NCI-H2196 (cell line): ENCODE measurements around the gene TRIM40.
A peak's percentile ranks its signal among the peaks of the same experiment; 100 is the strongest.
"Not testable (repeated sequence)": the region's sequence is repeated elsewhere in the genome, so short reads cannot be mapped to it uniquely, and the experiment has no call there.

Source experiments
- DNase-seq: peaks from one replicate; lab custom pipeline; 2025; ENCODE audit not compliant: unreplicated experiment; lab: John Stamatoyannopoulos, UW

The TRIM40 gene

DNA sequence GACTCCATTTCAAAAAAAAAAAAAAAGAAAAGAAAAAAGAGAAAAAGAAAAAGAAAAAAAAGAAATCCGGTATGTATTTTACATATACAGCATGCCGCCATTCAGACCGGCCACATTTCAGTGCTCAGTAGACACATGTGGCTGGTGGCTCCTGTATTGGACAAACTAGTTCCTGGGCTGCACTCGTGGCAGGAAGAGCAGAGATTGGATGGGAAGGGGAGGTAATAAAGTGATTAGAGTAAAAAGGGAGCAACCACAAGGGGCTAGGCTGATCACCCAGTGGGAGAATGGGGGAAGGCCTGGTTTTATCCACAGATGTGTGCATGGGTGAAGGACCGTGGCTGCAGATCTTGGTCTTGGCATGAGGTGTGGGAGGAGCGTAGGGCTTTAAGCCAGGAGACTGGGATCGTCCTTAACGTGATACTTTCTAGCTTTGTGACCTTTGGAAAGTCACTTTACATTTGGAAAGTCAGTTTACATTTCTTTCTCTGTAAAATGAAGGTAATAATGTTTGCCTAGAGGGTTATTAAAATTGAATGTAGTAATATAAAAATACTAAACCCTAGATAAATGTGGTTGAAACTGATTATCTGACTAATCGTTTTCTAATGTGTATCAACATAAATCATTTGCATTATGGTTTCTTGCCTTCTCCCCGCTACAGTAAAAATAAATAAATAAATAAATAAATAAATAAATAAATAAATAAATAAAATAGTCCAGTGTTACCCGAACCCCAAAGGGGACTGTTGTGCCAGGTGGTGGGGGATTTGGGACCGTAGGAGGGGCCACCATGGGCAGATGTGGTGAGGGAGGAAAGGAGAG is 26.5 kb downstream of the TRIM40 start:
- no peak for DNase-seq

DNA sequence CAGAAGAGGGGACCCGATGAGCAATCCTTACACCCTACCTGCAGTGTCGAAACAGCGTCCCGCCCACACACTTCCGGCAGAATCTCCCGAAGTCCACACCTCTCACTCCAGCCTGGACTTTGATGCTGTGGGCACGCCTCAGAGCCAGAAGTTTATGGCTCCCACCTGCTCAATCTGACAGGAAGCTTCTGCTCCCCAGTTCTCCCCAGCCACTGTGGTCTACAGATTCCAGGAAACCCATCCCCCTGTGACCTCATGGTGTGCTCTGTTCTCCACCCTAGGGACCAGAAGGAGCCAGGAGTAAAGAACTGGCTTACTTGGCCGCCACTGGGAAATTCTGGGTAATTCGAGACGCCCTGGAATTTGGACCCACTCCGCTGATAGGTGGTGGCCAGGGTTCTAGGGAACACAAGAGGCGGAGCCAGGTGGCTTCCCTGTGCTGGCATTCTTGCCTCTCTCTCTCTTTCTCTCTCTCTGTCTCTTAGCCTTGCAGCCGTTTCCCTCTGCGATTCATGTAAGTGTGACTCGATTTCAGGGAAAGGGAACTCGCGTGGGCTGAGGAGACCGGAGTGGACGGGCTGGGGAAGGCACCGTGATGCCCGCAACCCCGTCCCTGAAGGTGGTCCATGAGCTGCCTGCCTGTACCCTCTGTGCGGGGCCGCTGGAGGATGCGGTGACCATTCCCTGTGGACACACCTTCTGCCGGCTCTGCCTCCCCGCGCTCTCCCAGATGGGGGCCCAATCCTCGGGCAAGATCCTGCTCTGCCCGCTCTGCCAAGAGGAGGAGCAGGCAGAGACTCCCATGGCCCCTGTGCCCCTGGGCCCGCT is 27.4 kb downstream of the TRIM40 start, which contains the start of gene TRIM15:
TSS of gene TRIM15 (plus strand) at position 457 of the 828 bp plus-strand sequence. CDS start at position 596, 139 bp downstream.
- DNase-seq: no peak

DNA sequence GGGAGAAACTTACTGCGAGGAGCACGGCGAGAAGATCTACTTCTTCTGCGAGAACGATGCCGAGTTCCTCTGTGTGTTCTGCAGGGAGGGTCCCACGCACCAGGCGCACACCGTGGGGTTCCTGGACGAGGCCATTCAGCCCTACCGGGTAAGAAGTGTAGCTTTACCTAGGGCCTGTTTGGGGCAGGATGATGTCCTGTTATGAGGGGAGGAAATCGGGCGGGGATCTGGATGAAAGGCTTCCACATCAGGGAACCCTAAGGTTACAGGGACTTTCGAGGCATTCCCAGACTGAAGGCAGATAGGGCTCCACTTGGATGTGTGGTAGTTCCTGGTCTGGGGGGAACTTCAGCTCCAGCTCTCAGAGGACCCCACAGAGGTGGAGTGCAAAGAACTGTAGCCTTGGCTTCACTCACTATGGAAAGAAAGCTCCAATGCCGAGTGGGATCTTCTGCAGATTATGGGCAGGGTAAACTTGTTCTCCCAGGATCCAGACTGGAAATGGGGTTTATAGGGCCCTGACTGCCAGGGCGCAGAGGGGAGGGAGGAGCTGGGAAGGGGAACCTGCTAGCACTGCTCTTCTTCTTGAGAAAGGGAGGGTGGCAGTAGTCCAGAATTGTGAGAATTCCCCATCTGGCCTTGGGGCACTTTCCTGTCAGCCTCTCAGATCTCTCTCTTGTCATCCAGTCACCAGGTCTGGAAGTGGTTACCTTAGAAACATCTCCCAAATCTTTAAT is 28.1 kb downstream of the TRIM40 start:
- DNase-seq: no peak

DNA sequence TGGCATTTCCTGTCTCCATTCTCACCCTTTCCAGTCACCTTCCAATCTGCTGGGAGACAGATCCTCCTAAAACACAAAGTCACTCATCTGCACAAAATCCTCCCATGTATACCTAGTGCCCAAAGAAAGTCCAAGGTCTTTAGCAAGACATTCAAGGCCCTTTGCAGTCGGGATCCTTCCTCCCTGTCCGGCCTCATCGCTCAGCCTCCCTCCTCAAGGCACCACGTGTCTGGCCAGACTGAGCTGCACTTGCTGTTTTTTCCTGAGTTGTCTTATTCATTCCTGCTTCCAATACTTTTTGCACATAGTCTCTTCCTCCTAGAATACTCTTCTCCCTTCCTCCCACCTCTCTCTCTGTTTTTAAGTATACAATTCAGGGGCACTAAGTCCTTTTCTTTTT is 28.8 kb downstream of the TRIM40 start:
- no peak for DNase-seq

DNA sequence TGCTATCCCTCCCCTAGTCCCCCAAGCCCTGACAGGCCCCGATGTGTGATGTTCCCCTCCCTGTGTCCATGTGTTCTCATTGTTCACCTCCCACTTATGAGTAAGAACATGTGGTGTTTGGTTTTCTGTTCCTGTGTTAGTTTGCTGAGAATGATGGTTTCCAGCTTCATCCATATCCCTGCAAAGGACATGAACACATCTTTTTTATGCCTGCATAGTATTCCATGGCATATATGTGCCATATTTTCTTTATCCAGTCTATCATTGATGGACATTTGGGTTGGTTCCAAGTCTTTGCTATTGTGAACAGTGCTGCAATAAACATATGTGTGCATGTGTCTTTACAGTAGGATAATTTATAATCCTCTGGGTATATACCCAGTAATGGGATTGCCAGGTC is 29.3 kb downstream of the TRIM40 start:
- DNase-seq: not testable (repeated sequence)

DNA sequence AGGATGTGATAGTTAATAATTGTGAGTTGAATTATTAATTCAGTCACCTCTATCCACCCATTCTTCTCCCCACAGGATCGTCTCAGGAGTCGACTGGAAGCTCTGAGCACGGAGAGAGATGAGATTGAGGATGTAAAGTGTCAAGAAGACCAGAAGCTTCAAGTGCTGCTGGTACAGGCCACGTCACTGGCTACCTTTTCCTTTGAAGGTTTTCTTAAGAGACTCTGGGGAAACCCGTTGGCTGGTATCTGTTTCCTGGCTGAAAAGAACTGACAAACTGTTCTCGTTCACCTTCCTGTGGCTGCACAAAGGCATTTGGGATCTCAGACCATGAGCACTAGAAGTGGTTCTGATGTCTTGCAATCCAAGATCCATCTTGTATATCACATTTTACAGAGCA is 31.2 kb downstream of the TRIM40 start:
- DNase-seq: no peak

DNA sequence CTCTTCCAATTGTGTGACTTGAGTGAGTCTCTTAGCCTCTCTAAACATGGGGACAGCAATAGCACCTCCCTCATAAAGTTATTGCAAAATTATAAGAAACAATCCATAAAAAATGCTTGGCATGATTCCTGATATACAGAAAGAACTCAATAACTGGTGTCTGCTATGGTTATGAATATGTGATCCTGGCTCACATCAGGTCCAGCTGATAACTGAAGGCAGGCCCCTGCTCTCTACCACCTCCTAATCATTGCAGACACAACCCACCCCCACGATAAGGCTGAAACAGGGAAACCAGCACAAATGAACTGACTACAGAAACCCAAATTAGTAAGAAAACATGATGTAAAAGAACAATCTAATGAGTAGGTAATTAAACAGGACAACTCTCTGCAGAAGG is 32.8 kb downstream of the TRIM40 start:
- no peak for DNase-seq

DNA sequence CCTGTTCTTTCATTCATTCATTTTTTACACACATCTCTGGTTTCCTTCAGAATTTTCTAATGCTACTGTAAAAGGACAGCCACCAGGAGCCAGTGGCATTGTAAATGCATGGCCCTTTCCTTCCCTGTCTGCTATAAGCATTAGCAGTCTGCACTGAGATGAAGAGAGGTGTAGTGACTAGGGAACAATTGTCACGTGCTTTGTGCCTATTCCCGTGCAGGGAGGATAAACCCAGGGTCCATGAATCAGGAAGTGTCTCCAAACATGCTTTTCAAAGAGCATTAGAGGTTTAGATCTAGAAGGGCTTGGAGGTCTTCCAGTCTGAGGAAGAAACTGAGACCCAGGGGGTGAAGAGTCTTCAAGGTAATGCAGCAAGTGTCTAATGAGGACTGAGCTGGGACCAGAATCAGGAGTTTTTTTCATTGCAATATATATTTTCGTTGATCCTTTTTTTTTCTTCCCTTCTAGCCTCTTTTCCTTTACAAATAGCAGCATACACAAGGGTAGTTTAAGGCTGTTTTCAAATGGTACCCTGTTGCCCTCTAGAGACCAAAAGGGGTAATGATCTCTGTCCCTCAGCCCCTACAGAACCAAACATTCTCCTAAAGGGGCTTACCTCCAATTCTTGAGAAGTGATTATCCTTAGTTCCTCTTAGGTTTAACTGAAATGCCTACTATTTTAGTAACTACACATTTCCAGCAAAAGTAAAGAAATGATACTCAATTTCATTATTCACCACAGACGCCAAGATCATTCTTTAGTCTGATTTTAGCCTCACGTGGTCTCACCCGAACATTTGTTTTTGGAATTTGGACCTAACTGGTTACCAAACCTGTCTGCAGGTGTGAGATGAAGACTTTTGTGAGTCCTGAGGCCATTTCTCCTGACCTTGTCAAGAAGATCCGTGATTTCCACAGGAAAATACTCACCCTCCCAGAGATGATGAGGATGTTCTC is 34.0 kb downstream of the TRIM40 start:
- peak; percentile 45 for DNase-seq

DNA sequence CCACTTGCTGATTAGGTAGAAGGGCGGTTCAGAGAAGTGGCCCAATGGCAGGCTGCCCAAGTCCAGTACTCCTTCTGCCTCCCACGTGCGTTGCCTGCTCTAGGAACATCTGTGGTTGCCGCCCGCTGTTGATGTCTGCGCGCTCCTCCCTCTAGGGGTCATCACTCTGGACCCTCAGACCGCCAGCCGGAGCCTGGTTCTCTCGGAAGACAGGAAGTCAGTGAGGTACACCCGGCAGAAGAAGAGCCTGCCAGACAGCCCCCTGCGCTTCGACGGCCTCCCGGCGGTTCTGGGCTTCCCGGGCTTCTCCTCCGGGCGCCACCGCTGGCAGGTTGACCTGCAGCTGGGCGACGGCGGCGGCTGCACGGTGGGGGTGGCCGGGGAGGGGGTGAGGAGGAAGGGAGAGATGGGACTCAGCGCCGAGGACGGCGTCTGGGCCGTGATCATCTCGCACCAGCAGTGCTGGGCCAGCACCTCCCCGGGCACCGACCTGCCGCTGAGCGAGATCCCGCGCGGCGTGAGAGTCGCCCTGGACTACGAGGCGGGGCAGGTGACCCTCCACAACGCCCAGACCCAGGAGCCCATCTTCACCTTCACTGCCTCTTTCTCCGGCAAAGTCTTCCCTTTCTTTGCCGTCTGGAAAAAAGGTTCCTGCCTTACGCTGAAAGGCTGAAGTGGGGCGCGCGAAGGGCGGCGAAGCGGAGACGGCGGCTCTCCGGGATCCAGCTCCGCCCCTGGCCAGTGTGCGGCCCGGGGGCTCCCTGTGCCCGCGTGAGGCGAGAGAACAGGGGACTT is 35.9 kb downstream of the TRIM40 start:
- no peak for DNase-seq

DNA sequence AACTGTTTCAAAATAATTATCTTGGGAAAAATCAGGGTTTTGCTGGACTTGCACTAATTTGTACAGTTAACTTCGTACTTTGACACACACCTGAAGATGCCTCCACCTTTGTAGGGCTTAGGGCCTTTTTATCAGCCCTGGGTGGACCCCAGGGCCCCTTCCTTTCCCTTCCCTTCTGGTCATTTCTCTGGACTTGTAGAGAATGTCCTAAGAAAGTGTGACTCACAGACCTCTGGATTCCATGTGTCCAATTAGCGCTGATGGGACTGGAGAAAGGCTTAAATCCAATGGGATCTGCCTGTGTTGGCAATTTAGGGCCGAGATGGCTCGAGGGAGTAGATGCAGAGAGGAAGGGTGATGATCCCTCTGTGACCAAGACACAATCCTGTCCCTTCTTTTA is 36.7 kb downstream of the TRIM40 start:
- no peak for DNase-seq

DNA sequence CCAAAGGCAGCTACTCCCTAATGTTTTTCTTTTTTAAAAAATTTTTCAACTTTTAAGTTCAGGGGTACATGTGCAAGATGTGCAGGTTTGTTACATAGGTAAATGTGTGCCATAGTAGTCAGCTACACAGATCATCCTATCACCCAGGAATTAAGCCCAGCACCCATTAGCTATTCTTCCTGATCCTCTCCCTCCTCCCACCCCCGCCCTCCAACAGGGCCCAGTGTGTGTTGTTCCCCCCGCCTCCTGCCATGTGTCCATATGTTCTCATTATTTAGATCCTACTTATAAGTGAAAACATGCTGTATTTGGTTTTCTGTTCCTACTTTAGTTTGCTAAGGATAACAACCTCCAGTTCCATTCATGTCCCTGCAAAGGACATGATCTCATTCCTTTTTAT is 39.8 kb downstream of the TRIM40 start:
- no peak for DNase-seq

DNA sequence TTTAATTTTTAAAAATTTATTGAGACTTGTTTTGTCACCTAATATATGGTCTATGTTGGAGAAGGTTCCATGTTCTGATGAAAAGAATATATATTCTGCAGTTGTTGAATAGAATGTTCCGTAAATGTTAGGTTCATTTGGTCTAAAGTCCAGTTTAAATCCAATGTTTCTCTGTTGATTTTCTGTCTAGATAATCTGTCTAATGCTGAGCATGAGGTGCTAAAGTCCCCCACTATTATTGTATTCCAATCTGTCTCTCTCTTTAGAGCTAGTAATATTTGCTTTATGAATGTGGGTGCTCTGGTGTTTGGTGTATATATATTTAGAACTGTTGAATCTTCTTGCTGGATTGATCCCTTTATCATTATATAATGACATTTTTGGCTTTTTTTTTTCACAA is 42.9 kb downstream of the TRIM40 start:
- DNase-seq: no peak

DNA sequence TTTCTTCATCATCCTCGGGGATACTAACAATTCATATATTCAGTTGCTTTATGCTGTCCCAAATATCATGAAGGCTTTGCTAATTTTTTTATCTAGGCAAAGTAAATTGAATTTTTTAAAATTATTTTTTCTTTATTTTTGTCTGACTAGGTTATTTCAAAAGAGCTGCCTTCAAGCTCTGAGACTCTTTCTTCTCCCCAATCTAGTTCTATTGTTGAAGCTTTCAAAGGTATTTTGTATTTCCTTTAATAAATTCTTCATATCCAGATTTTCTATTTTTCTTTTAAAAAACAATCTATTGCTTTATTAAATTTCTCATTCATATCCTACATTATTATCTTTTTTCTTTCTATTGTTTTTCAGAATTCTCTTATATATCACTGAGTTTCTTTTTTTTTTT is 44.2 kb downstream of the TRIM40 start:
- DNase-seq: no peak

DNA sequence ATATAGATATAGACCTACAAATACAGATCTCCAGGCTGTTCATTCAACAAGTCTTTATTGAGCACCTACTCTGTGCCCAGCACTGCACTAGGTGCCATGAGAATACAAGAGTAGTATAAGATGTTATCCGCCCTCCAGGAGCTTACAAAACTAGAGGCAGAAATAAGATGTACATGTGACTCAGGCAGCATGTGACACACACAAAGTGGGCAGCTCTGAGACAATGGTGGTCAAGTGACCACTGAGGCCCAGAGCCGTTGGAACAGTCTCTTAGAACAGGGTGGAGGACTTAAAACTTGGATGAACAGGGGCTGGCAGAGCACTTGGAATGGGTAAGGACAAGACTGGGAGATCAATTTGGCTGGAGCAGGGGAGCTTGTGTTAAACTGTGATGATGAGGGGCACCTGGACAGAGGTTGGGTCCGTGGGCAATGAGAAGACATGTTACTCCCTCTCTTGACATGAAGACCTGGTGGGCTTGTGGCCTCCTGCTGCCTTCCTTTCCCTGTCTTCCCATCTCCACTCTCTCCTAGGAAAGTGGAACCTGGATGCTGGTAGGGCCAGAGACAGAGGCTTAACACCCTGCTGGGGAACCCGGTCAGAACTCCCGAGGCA is 48.6 kb downstream of the TRIM40 start:
- DNase-seq: no peak

DNA sequence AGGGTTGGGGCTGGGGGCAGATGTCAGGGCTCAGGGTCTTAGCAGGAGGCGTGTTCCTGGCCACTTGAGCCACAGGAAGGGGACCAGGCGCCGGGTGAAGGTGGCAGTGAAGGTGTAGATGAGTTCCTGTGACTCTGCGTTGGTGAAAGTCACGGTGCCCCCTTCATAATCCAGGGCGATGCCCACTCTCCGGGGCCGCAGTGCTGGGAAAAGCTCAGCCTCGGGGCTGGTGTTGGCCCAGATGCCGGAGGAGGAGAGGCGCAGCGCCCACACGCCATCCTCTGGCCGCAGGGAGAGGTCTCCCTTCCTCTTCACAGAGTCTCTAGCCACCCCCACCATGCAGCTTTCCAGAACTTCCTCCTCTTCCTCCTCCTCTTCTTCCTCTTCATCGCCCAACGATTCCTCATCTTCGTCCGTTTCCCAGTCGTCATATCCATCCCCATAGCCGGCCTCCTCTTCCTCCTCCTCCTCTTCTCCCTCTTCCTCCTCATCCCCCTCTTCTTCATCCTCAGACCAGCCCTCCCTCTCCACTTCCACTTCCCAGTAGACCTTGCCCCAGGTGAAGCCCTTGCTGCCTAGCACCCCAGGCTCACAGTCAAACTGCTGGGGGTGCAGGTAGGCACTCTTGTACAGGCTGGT is 50.0 kb downstream of the TRIM40 start:
- no peak for DNase-seq

DNA sequence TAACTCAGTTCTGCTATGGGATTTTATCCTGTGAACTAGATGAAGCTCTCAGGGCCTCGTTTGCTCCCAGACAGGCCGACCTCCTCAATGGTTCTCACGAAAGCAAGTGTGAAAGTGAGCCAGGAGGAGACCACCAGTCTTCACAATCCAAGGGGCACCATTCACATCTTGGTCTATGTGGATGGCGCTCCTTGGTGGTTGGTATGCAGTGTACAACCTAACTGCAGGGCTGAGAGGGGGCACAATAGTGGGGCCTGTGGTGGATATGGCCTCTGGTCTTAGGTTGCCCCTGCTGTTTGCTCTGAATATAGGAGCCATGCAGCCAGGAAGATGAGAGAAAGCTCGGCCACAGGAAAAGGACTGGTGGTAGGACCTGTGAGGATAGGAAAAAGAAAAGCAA is 52.6 kb downstream of the TRIM40 start:
- no peak for DNase-seq

DNA sequence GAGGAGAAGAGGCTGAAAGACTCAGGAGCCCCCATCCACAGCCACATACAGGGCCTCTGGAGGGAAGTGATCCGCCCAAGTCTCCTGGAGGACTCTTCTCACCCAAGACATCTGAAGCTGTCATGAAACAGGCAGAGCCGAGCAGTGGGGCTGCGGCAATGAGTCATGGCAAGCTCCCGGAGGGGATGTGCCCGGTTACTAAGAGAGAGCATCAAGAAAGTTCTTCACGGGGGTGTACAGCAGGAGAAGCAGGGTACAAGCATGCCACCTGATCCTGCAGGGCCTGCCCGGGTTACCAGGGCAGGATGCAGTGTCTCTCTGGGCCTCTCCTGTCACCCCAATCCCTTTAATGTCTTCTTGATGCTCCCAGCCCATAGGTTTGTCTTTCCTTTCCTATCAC is 56.1 kb downstream of the TRIM40 start:
- no peak for DNase-seq

DNA sequence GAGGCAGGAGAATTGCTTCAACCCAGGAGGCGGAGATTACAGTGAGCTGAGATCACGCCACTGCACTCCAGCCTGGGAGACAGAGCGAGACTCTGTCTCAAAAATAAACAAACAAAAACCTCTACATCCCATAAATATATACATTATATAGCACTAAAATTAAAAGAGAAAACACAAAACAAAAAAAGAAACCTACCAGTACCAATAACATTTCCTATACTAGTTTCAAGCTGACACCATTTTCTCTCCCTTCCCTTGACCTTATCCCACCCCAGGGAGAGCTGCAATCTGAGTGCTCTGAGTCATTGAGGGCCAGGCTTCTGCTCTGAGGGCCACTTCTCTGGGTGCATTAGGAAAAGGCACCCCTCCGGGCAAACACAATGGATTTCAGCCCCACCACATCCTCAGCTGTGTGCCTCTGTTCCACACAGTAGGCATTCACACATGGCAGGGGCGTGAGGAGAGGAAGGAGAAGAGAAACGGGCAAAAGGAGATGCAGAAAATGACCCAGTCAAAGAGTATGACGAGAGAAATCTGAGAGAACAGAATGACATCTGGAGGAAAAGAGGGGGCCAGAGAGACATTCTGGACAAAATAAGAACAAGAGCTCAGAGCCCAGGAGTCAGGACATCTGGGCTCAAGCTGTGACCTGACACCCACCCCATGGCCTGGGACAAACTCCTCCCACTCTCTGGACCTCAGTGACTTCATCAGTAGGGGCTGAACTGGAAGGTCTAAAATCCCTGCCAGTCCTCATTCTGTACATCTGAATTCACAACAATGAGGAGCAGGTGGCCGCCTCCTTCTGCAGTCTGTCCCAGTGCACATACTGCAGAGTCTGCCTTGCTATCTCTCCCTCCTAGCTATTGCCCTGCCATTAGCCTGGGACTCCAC is 59.1 kb downstream of the TRIM40 start:
- DNase-seq: no peak
